ENCODE results near the gene IQGAP2.
"Not testable (repeated sequence)": the region's sequence is repeated elsewhere in the genome, so short reads cannot be mapped to it uniquely, and the experiment has no call there.

The IQGAP2 gene

GRCh38 chr5:76718381-76718832 is 315.3 kb downstream of the IQGAP2 start:
- DNase-seq (ENCODE audit: low read depth), result no peak

- no peak for DNase-seq (ENCODE audit: low read depth)
Measured at GRCh38 chr5:76718880-76719279, 315.8 kb downstream of the IQGAP2 start.

DNA sequence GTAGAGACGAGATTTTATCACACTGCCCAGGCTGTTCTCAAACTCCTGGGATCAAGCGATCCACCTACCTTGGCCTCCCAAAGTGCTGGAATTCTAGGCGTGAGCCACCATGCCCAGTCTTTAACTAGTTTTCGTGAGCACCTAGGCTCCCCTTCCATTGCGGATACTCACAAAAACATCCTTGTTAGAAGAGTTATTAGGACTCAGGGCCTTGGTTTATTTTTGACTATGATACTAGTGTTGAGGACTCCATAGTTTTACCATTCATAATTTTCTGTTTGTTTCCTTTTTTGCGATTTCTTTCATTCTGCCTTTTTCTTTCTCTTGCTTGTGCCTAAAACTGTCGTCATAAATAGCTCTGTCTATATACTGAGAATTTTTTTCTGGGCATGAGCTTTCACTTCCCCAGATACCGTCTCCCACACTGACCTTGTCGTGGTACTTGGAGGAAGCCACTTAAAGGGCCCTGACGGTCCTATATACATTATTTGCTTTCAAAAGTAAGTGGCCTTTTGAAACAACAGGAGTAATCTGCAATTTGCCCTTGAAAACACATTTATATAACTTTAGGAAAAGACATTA is 318.0 kb downstream of the IQGAP2 start:
- no peak for DNase-seq (ENCODE audit: low read depth)

- DNase-seq (ENCODE audit: low read depth), result no peak
Measured at GRCh38 chr5:76723266-76723665, 320.2 kb downstream of the IQGAP2 start.

GRCh38 chr5:76723906-76724305 is 320.8 kb downstream of the IQGAP2 start:
- DNase-seq (ENCODE audit: low read depth), result no peak

- DNase-seq (ENCODE audit: low read depth), result no peak
Measured at GRCh38 chr5:76724871-76725270, 321.8 kb downstream of the IQGAP2 start.

DNA sequence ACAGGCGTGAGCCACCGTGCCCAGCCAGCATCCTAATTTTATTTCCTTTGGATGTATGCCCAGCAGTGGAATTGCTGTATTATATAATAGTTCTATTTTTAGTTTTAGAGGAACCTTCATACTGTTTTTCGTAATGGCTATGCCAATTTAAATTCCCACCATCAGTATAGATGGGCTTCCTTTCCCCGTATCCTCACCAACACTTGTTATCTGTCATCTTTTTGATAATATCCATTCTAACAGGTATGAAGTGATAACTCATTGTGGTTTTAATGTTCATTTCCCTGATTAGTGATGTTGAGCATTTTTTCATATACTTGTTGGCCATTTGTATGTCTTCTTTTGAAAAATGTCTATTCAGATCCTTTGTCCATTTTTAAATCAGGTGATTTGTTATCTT is 325.9 kb downstream of the IQGAP2 start:
- DNase-seq (ENCODE audit: low read depth), result no peak

DNA sequence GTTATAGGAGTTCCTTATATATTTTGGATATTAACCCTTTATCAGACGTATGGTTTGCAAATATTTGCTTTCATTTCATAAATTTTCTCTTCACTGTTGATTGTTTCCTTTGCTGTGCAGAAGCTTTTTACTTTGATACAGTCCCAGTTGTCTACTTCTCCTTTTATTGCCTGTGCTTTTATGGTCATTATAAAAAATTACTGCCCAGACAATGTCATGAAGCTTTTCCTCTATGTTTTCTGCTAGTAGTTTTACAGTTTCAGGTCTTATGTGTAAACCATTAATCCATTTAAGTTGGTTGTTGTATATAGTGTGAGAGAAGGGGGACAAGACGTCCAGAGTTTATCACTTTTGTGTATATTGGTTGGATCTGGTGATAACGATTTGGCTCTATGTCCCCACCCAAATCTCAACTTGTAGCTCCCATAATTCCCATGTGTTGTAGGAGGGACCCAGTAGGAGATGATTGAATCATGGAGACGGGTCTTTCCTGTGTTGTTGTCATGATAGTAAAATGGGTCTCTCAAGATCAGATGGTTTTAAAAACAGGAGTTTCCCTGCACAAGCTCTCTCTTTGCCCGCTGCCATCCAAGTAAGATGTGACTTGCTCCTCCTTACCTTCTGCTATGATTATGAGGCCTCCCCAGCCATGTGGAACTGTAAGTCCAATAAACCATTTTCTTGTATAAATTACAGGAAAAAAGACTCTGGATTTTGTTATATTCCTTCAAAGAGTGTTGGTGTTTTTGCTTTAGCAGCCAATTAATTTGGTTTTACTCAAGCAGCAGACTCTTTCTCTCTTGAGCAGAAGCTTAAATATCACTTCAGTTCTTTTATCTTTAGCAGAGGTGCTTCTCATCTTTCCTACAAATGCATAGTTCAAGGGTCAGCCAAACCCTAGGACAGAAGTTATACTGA is 326.5 kb downstream of the IQGAP2 start:
- DNase-seq (ENCODE audit: low read depth), result no peak

DNA sequence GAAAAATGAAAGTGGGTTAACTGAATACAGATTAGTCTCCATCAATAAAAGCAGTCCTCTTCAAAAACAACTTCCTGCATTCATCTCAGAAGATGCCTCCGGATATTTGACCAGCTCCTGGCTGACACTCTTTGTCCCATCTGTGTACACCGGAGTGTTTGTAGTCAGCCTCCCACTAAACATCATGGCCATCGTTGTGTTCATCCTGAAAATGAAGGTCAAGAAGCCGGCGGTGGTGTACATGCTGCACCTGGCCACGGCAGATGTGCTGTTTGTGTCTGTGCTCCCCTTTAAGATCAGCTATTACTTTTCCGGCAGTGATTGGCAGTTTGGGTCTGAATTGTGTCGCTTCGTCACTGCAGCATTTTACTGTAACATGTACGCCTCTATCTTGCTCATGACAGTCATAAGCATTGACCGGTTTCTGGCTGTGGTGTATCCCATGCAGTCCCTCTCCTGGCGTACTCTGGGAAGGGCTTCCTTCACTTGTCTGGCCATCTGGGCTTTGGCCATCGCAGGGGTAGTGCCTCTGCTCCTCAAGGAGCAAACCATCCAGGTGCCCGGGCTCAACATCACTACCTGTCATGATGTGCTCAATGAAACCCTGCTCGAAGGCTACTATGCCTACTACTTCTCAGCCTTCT is 329.4 kb downstream of the IQGAP2 start:
- no peak for DNase-seq (ENCODE audit: low read depth)

DNA sequence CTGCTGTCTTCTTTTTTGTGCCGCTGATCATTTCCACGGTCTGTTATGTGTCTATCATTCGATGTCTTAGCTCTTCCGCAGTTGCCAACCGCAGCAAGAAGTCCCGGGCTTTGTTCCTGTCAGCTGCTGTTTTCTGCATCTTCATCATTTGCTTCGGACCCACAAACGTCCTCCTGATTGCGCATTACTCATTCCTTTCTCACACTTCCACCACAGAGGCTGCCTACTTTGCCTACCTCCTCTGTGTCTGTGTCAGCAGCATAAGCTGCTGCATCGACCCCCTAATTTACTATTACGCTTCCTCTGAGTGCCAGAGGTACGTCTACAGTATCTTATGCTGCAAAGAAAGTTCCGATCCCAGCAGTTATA is 329.9 kb downstream of the IQGAP2 start:
- DNase-seq (ENCODE audit: low read depth), result peak; percentile 26

GRCh38 chr5:76735762-76736545 is 332.9 kb downstream of the IQGAP2 start:
- no peak for DNase-seq (ENCODE audit: low read depth)

GRCh38 chr5:76736679-76737556 is 333.8 kb downstream of the IQGAP2 start:
- DNase-seq (ENCODE audit: low read depth), result no peak

DNA sequence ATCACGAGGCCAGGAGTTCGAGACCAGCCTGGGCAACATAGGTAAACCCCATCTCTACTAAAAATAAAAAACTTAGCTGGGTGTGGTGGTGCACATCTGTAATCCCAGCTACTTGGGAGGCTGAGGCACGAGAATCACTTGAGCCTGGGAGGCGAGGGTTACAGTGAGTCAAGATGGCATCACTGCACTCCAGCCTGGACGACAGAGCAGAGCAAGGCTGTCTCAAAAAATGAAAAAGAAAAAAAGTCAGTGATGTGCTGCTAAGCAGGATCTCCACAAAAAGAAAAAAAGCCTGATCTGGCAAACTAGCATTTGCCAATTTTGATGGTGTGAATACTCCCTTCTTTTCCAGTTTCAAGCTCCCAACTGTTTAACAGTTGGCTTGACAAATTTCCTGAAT is 334.8 kb downstream of the IQGAP2 start:
- DNase-seq (ENCODE audit: low read depth), result no peak

GRCh38 chr5:76741506-76741905 is 338.4 kb downstream of the IQGAP2 start:
- DNase-seq (ENCODE audit: low read depth), result not testable (repeated sequence)

DNA sequence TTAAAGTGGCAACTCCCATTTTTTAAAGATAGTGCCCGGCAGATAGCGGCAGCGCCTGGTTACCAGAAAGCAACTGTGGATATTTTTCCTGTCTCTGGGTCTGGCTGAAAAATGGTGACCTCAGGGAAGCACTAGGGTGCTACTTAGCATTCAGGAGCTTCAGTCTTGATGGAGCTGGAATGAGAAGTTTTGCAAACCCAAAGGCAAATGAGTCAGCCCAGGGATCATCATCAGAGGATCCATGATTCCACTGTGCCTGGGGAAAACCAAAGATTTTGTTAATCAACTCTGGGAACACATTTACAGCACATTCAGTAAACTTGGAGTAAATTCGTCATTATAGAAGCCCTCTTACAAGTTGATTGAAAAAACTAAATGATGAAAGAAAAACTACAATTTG is 339.5 kb downstream of the IQGAP2 start:
- no peak for DNase-seq (ENCODE audit: low read depth)

GRCh38 chr5:76744632-76745031 is 341.5 kb downstream of the IQGAP2 start:
- DNase-seq (ENCODE audit: low read depth), result no peak

DNA sequence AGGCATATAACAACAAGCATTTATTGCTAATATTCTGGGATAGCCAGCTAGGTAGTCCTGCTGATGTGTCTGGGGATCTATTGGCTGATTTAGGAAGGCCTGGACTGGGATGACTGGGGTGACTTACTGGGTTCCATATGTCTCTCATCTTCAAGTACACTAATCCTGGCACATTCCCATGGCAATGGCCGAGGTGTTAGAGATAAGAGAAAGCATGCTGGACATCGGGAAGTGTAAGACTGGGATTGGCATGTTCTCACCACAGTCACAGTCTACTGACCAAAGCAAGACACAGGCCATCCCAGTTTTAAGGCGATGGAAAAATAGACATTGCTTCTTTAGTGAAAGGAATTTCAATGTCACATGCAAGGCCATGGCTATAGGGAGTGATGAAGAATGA is 342.6 kb downstream of the IQGAP2 start:
- DNase-seq (ENCODE audit: low read depth), result no peak

GRCh38 chr5:76746677-76747076 is 343.6 kb downstream of the IQGAP2 start:
- DNase-seq (ENCODE audit: low read depth), result no peak

DNA sequence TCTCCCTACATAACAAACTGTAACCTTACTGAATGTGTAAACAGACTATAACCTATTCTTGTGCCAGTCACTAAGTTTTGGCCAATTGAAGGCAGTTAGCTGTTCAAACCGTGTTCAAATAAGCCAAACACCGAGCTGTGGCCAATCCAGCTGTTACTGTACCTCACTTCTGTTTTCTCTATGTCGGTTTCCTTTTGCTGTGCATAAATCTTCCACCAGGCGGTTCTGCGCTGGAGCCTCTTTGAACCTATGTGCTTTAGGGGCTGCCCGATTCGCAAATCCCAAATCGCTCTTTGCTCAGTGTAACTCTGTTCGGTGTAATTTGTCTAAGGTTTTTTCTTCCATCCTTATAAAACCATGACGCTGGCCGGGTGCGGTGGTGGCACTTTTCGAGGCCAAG is 344.6 kb downstream of the IQGAP2 start:
- no peak for DNase-seq (ENCODE audit: low read depth)

- no peak for DNase-seq (ENCODE audit: low read depth)
Measured at GRCh38 chr5:76751291-76751690, 348.2 kb downstream of the IQGAP2 start.

- no peak for DNase-seq (ENCODE audit: low read depth)
Measured at GRCh38 chr5:76754668-76755078, 351.6 kb downstream of the IQGAP2 start.

All from T follicular helper cell (primary cell).